AG04450 (cell line): ENCODE measurements around the gene HEATR9. TPM values are rescaled to one million over a fixed set of nuclear protein-coding genes. Genes with fewer than 3 reads are reported as not detected.

ENCODE experiments used
- CTCF ChIA-PET: fragments of 300-600, 350-600 bp; formaldehyde crosslinking; extraction: SDS; loops from one replicate; lab custom pipeline; 2022; ENCODE audit warnings: antibody characterized with exemption, inconsistent platforms; lab: Charles Lee
- POLR2A ChIA-PET: fragments of 350-600 bp; formaldehyde crosslinking; extraction: SDS; loops from one replicate; lab custom pipeline; 2021; ENCODE audit warnings: antibody characterized with exemption, inconsistent platforms; lab: Yijun Ruan, JAX
- DNase-seq: peaks from one replicate; pipeline ENCODE4 v3.0.0-alpha.2; 2011; ENCODE audit warnings: low read depth, low spot score
- H3K27ac ChIP-seq: one replicate; pipeline ENCODE4 v1.5.1; 2012; ENCODE audit warnings: low read depth, low read length, control low read depth
- H3K27me3 ChIP-seq: one replicate; pipeline ENCODE4 v1.6.0; 2012; ENCODE audit warnings: low read length; ENCODE audit not compliant: control insufficient read depth, insufficient read depth
- H3K4me3 ChIP-seq: 2 replicates; pipeline ENCODE4 v1.5.1; 2011; ENCODE audit warnings: mild to moderate bottlenecking, low read depth, low read length, control low read depth
- H3K9me3 ChIP-seq: 2 replicates; pipeline ENCODE4 v1.5.1; 2012; ENCODE audit warnings: low read length; ENCODE audit not compliant: control insufficient read depth, insufficient read depth
- CTCF ChIP-seq: IDR thresholded peaks from 2 replicates; pipeline ENCODE4 v1.5.1; 2011; ENCODE audit warnings: low read depth, low read length, control low read depth, inconsistent platforms
- polyA minus RNA-seq: library from RNA; depleted of rRNA, polyadenylated mRNA; stranded (reverse); fragments of >200 nt; gene quantifications from 2 replicates; pipeline ENCODE4 v1.2.3, GENCODE V29; 2011; rRNA and poly(A)+ RNA removed
- polyA plus RNA-seq: library from polyadenylated mRNA; depleted of rRNA; stranded (reverse); fragments of >200 nt; gene quantifications from 2 replicates; pipeline ENCODE4 v1.2.3, GENCODE V29; 2011; rRNA removed

The HEATR9 gene
- not detected in 2 replicates for polyA plus RNA-seq
- polyA minus RNA-seq: not detected in 2 replicates

GRCh38 chr17:35868737-35869136, at the start of gene HEATR9:
HEATR9 (minus strand) TSS chr17:35868891; CDS start chr17:35868742, 149 bp downstream.
- CTCF ChIA-PET: no interaction called here

GRCh38 chr17:35917519-35918213, 49.0 kb upstream of the HEATR9 start:
- no peak overlapping the region for H3K27ac ChIP-seq
- POLR2A ChIA-PET: no interaction called here
- no peak for DNase-seq
- H3K27me3 ChIP-seq: no peaks in the 10 kb centered on the region
- no peaks in the 10 kb centered on the region; the same call in 1 of the 2 replicates for H3K9me3 ChIP-seq
- no peak for TF ChIP-seq CTCF
- CTCF ChIA-PET: interaction anchor here (0.6 kb wide), 1 partner anchor 691 kb away, joined by 4 read pairs; no protein-coding TSS in a partner anchor
- H3K4me3 ChIP-seq: no peak overlapping the region

More at GRCh38 chr17:35868737-35869136, at the start of gene HEATR9:
- Histone ChIP-seq H3K27me3 (no peaks in the 10 kb centered on the region), H3K27ac (no peak within 1 kb of the TSS), H3K4me3 (no peak within 1 kb of the TSS), H3K9me3 (no peaks in the 10 kb centered on the region)
- TF ChIP-seq CTCF: no peak
- POLR2A ChIA-PET: no interaction called here
- no peak for DNase-seq

- ChIA-PET POLR2A (no interaction called here), CTCF (no interaction called here)
- no peak for DNase-seq
- no peaks in the 10 kb centered on the region for H3K27me3 ChIP-seq
- no peak overlapping the region for H3K27ac ChIP-seq
- no peak for TF ChIP-seq CTCF
- H3K4me3 ChIP-seq: no peak overlapping the region
- H3K9me3 ChIP-seq: no peaks in the 10 kb centered on the region; the same call in 1 of the 2 replicates
Measured at GRCh38 chr17:35915153-35915964, 46.7 kb upstream of the HEATR9 start.

- no peak for TF ChIP-seq CTCF
Measured at GRCh38 chr17:35914354-35914753, 45.7 kb upstream of the HEATR9 start.

More at GRCh38 chr17:35914354-35914753, 45.7 kb upstream of the HEATR9 start:
- H3K9me3 ChIP-seq: no peaks in the 10 kb centered on the region; the same call in 1 of the 2 replicates
- CTCF ChIA-PET: no interaction called here
- no peak overlapping the region for H3K4me3 ChIP-seq
- H3K27ac ChIP-seq: no peak overlapping the region
- POLR2A ChIA-PET: no interaction called here
- no peaks in the 10 kb centered on the region for H3K27me3 ChIP-seq
- no peak for DNase-seq
